Heart left ventricle (tissue), 13 donors: ENCODE data around the gene FAM20C.

Experiments
- CTCF ChIP-seq, 12 donors: fragments of 200-600 bp; sonication (generic) in 4 of 12; IDR thresholded peaks; one replicate each; pipeline versions ENCODE4 v1.5.0 to v1.8.0; 2018 to 2022; ENCODE audit warnings: antibody characterized with exemption in 12 of 12, mild to moderate bottlenecking in 5 of 12
- POLR2A ChIP-seq, 2 donors: fragments of 450-650 bp; IDR thresholded peaks; one replicate each; pipeline ENCODE4 v1.6.1; 2017; ENCODE audit warnings: antibody characterized with exemption in 2 of 2, mild to moderate bottlenecking in 2 of 2, moderate library complexity in 2 of 2
- donor health status: ischemic (EF 13 %, LVEDD 7.1; RV severe dilation, severe dysfunction).
- donor health status: DM: no; HTN: yes; CAD: no.
- donor health status: DM: no; HTN: no; CAD: no.
- donor health status: ischemic (EF 25% LVEDD 6.9; RV normal size, moderate dysfunction).
- donor health status: ischemic (EF 25% LVEDD 5.7; RV mildly dilated, moderate dysfunction).
- donor health status: ischemic (EF 35%, LVEDD 5.7; RV mildly dilated, moderate dysfunction).
- donor health status: nonischemic (EF 11% LVEDD 7.7; RV severe dilation, severe dysfunction).
- donor health status: DM: yes; HTN: yes; CAD: no.
- donor health status: PGD.
- donor health status: ischemic (EF 29% LVEDD 5.4; RV normal size, mild dysfunction).
- donor health status: nonischemic (EF 23%, LVEDD 6.1; RV moderate dilation, normal function).

GRCh38 chr7:167090-167855 lies 25.1 kb upstream of the FAM20C start:
- TF ChIP-seq POLR2A (IDR thresholded peaks at IDR 0.05) = no peak
- TF ChIP-seq CTCF (IDR thresholded peaks at IDR 0.05) = no peak
